Hematopoietic multipotent progenitor cell treated with erythropoietin and hydrocortisone succinate and interleukin-3 and kit ligand, for 4 days (in vitro differentiated cells): ENCODE data around the gene ELOVL2.
A peak's percentile ranks its signal among the peaks of the same experiment; 100 is the strongest.

Source experiments
- DNase-seq: peaks from one replicate; pipeline ENCODE4 v3.0.0-alpha.2; 2015

Gene ELOVL2

DNA sequence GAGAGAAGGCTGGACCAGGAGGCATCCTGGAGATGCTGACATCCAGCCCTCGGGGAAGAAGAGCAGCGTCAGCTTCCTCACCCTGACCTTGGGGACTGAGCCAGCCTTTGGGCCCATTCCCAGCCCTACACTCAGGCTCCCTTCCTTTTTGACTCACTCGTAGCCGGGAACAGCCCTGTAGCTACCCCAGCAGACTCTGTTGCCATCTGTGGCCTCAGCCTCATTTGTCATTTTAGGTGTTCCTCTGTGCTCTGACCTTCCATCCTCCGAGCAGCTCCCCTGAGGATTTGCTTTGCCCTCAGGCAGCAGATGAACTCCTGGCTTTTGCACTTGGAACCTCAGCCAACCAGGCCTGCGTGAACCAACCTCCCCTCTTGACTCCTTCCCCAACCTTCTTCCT lies 67.5 kb downstream of the ELOVL2 start:
- no peak for DNase-seq

DNA sequence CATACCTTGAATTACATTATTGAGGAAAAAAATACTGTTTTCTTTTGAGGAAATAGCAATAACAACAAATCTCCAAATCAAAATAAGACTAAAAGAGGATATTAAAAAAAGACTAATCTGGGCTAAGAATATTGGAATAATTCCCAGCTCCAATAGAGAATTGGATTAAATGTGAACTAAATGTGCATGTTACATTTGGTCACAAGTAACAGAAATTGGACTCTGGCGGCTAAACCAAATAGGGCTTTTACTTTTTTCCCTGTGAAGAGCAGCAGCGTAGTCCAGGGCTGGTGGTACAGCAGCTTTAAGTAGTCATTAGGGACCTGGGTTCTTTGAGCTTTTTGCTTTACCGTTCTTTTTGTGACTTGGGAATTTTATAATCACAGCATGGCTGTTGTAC lies 71.9 kb downstream of the ELOVL2 start:
- DNase-seq, result no peak

GRCh38 chr6:10970731-10971130 lies 73.4 kb downstream of the ELOVL2 start:
- no peak for DNase-seq

- no peak for DNase-seq
Observed at GRCh38 chr6:10968776-10969175, 75.3 kb downstream of the ELOVL2 start.

- DNase-seq, result no peak
Observed at GRCh38 chr6:10964684-10965083, 79.4 kb downstream of the ELOVL2 start.

DNA sequence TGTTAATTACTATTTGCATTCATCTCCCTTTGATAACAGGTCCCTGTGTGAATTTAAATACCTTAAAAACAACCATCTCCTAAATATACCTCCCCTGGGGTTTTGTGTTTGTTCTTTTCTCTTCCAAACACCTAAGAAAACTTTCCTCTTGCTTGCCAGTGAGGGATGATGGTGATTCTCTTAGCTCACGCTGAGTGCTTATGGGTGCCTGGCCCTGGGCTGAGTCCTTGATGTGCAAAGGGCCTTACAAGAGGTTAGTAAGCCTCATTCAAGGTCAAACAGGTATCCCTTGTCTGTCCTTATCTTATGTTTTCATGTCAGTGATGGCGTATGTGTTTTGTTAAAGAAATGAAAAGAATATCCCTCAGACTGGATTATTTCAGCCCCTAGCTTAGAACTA lies 81.0 kb downstream of the ELOVL2 start:
- DNase-seq, result no peak

DNA sequence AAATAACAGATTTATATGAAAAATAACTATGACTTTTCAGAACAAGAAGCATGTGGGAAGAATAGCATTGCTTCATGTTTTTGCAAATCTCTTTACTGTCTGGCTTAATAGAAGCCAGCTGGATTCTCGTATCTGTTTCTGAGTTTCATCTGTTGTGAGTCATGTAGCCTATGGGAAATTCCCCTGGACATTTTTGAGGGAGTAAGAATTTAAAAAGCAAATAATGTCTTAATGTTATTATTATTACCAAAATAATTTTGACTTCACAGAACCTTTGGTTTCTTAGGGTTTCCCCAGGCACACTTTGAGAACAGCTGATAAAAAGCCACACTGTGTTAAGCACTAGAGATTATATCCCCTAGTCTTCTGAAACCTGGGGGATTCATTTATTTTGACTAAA lies 81.4 kb downstream of the ELOVL2 start:
- no peak for DNase-seq

GRCh38 chr6:10961837-10962236 lies 82.3 kb downstream of the ELOVL2 start:
- DNase-seq, result no peak

DNA sequence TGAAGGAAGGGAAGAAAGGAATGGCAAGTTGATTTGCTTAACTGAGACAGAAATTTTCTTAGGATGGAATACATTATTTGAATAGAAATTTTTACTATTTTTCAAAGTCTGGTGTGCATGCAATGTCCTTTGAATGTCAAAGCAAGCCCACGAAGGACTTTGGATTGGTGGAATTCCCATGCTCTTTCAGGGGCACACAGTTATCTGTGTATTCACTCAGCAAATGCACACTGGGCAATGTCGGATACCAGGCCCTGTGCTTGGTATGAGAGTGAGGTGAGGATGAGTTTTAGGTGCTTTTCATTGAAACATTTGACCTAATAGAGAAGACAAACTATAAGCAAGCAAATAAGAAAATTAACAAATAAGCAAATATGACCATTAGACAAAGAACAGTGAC lies 83.9 kb downstream of the ELOVL2 start:
- no peak for DNase-seq

- DNase-seq, result no peak
Observed at GRCh38 chr6:10957414-10957886, 86.7 kb downstream of the ELOVL2 start.

- DNase-seq, result no peak
Observed at GRCh38 chr6:10956776-10957175, 87.3 kb downstream of the ELOVL2 start.

- DNase-seq, result peak; percentile 87
Observed at GRCh38 chr6:10954590-10955010, 89.5 kb downstream of the ELOVL2 start.

DNA sequence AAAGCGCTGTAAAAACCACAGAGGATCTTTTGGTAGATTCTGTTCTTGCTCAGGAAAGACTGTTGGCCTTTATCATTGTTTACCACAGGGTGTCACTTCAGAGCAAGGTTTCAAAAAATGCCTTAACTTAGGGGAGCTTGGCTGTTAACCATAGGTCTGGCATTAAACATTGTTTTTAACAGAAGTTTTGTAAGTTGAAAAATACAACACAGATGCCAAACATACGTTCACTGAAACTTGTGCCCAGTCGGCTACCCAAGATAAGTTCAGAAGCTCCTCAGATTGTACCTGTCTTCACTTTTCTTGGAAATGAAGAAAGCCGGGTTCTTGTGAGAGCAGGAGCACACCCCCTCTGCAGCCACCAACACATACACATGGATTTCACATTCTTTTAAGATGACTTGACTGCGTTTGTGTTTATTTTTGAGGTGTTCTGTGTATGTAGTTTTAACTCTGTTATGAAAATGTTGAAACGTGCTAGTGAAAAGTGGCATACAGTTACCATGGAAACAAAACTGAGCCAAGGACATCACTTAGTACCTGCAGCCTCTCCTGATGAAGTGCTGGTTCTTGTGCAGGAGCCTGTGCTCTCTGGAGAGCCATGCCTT lies 92.3 kb downstream of the ELOVL2 start:
- peak; percentile 66 for DNase-seq

DNA sequence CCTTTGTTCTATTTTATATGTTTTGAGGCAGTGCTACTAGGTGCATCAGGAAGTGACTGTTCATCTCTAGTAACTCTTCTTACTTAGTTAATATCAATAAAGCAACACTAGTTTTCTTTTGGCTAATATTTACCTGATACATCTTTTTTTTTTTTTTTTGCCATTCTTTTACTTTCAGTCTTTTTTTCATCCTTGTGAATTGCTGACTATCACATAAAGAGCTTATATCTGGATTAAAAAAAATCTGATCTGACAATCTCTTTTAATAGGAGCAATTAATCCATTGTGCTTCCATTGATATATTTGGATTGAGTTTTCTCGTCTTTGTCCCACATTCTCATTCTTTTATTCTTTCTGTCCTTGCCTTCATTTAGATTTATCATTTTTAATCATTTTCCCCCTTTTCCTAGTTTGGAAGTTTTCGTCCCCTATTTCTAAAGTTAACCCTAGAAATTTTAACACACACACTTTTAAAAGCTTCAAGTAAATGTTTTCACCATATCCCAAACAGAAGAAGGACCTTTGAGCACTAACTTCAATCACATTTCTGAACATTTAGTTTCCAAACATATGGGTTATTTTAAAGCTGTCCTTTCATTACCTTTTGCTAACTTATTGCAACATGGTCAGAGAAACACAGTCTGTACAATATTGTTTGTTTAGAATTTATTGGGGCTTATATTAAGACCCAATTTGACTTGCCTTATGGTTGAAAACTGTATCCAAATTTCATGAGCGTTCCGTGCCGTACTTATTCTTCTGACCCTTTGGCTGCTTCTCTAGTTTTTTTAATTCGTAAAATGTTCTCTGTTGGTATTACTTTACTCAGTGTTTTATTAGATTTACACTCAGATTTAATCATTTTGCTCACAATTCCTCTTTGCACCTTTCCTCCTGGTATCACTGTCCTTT lies 94.3 kb downstream of the ELOVL2 start:
- DNase-seq, result no peak

GRCh38 chr6:10947966-10948365 lies 96.1 kb downstream of the ELOVL2 start:
- no peak for DNase-seq

- no peak for DNase-seq
Observed at GRCh38 chr6:10945845-10946244, 98.3 kb downstream of the ELOVL2 start.

DNA sequence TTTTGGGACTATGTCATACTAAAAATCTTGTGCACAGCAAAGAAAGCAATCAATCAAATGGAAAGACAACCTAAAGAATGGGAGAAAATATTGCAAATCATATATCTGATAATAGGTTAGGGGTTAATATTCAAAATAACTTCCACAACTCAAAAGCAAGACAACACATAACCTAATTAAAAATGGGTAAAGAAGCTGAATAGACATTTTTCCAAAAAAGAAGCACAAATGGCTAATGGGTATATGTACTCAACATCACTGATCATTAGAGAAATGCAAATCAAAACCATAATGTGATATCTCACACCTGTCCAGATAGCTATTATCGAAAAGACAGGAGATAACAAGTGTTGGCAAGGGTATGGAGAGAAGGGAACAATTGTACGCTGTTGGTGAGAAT lies 104.3 kb downstream of the ELOVL2 start:
- no peak for DNase-seq

DNA sequence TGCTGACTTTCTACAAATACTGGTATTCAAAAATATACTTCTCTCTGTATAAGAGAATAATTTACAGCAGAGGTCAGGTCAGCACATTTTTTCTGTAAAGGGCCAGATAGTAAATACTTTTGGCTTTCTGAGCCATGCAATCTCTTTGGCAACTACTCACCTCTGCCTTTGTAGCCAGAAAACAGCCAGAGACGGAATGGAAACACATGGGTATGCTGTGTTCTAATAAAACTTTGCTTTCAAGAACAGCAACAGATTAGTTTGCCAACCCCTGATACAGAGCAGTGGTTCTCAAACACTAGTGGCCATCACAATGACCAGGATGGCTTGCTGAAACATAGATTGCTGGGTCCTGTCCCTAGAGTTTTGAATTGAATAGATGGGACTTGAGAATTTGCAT lies 111.0 kb downstream of the ELOVL2 start:
- DNase-seq, result no peak
